GM12872 (cell line): ENCODE data around the gene NXPH4.
A peak's percentile ranks its signal among the peaks of the same experiment; 100 is the strongest.

ENCODE experiments used
- TF ChIP-seq, protein P1 (sequence below): IDR thresholded peaks from 3 replicates; pipeline ENCODE4 v1.5.1; 2011; ENCODE audit warnings: low read depth, mild to moderate bottlenecking, low read length, moderate library complexity; ENCODE audit not compliant: insufficient read depth

The NXPH4 gene

DNA sequence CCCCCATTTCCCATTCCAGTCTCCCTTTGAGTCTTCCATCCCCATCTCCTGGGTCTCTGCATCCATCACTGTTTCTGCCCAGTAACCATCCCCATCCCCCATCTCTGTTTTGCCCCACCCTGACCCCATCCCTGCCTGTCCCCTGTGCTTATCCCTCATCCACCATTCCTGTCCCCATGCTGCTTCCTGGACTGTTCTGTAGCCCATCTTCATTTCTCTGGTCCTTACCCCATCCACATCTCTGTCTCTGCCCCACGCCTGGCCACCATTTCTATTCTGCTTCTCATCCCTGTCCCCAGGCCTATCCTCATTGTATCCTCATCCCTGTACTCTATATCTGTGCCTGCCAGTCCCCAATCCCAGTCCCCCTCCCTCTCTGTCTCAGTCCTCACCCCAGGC, 4.2 kb downstream of the NXPH4 start:
- TF ChIP-seq, protein P1, sequence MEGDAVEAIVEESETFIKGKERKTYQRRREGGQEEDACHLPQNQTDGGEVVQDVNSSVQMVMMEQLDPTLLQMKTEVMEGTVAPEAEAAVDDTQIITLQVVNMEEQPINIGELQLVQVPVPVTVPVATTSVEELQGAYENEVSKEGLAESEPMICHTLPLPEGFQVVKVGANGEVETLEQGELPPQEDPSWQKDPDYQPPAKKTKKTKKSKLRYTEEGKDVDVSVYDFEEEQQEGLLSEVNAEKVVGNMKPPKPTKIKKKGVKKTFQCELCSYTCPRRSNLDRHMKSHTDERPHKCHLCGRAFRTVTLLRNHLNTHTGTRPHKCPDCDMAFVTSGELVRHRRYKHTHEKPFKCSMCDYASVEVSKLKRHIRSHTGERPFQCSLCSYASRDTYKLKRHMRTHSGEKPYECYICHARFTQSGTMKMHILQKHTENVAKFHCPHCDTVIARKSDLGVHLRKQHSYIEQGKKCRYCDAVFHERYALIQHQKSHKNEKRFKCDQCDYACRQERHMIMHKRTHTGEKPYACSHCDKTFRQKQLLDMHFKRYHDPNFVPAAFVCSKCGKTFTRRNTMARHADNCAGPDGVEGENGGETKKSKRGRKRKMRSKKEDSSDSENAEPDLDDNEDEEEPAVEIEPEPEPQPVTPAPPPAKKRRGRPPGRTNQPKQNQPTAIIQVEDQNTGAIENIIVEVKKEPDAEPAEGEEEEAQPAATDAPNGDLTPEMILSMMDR = no peak

DNA sequence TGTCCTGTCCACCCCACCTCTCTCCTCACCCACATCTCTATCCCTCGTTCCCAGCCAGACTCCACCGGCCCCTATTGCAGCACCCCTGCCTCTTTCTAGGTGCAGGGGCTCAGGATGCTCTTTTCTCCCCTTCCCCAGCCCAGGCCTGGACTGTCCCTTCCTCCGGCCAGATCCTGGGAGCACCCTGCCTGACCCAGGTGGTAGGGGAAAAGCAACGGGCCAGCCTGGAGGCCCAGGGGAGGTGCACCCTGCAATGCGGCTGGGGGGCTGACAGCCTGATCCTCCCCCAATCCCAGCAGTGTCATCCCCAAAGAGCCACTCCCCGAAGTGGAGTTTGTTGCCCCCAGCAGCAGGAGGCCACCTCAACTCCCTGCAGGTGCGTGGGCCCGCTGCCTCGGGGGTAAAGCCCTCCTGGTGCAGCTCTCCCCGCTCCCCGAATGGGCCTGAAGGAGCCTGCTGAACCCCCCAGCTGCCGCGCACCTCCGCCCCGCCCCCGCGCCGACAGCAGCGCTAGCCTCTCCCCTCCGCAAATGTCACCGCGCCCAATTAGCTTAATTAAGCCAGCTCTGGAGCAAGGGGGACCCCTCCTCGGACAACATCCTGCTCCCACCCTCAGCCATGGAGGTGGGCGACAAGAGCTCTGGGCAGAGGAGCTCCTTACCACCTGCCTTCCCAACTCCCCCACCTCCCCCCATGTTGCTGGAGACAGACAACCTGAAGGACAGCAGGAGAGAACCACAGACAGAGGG, 4.7 kb downstream of the NXPH4 start:
- TF ChIP-seq, protein P1 = no peak

DNA sequence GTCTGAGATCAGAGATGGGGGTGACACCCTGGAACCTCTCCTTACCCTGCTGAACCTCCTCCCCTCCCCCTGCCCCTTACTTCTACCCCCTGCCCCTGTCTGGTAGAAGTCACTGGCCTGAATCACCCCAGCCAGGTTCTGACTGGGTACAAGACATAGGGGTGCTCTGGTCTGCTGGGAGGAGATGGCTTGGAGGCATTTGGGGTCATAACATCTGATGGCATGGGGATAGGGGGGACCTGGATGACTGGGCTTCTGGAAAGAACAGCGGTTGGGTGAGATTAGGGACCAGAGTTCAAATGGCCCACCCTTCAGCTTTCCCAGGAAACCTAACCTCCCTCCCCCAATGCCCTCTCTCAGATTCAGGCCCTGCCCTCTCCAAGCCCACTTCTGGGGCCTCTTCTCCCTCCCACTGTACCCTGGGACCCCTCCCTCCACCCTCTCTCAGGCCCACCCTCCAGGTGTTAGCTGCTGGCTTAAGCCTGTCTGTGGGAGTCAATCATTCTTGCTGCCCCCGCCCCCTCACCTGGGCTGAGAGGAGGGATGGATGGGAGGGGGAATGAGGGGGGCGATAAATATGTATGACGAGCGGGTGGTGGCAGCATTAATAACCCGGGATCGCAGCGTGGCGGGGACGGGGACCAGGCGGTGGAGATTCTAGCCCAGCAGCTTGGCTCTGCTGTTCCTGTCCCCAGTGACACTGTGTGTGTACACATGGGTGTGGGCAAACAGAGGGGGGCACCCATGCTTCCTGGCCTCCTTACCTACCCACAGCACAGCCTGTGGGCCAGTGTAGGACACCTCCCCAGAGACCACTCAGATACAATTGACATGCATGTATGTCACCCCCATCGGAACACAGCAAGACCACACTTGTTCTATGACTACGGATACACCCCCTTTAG, 5.9 kb downstream of the NXPH4 start:
- TF ChIP-seq, protein P1 = no peak

DNA sequence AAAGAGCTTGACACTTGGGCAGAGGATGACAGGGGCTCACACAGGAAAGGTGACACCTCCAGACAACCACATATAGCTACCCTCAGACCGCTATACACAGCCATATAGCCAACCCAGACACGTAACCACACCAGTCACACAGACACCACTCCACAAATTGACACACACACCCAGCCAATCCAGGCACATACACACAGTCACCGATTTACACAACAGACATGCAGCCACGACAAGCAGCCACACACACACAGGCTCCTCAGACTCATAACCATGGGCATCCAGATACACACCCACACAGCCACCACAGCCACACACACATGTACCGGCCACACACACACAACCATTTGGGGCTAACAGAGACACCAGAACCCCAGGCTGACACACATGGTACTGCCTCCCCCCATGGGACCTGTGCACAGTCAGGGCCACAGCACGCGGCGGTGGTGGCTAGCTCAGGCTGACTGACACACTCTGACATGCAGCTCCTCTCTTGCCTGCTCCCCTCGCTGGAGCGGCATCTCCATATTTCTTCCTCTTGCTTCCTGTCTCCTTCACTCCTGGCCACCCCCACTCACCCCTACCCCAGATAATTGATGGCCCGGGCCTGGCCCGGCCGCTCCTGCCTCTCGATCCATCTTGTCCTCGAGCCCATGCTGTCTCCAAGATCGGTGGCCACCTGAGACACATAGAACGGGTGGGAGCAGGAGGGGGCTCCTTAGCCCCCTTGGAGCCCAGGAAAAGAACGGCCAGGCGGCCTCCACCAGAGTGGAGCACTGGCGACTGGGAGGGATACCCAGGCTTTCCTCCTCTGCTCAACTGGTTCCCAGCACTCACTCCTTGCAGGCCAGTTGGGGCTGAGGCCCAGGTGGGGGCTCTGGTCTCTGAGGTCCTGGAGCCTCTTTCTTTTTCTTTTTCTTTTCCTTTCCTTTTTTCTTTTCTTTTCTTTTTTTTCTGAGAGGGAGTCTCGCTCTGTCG, 6.9 kb downstream of the NXPH4 start:
- TF ChIP-seq, protein P1 = no peak

DNA sequence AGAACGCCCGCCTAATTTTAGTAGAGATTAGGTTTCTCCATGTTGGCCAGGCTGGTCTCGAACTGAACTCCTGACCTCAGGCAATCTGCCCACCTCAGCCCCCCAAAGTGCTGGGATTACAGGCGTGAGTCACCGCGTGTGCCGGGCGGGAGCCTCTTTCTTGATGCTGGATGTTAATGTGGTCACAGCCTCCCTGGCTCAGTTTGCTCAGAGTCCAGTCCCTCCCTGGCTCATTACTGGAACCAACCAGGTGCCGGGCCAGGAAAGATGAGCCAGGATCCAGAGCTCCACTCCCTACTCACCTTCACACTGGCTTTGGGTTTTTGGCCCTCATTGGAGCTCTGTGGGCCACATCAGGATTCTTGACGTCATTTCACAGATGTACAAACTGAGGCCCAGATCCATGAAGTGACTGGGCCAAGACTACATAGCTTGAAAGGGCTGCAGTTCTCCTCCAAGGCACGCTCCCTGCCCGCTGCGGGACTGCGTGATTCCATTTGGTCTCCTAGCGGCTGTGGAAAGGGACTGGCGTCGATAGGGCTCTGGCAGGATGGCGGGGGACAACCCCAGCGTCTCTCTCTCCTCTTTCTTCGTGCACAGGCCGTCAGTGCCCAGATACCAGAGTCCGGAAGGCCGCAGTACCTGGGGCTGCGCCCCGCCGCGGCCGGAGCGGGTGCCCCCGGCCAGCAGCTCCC, 7.8 kb downstream of the NXPH4 start:
- TF ChIP-seq, protein P1 = no peak; the same call in 2 of the 3 replicates

DNA sequence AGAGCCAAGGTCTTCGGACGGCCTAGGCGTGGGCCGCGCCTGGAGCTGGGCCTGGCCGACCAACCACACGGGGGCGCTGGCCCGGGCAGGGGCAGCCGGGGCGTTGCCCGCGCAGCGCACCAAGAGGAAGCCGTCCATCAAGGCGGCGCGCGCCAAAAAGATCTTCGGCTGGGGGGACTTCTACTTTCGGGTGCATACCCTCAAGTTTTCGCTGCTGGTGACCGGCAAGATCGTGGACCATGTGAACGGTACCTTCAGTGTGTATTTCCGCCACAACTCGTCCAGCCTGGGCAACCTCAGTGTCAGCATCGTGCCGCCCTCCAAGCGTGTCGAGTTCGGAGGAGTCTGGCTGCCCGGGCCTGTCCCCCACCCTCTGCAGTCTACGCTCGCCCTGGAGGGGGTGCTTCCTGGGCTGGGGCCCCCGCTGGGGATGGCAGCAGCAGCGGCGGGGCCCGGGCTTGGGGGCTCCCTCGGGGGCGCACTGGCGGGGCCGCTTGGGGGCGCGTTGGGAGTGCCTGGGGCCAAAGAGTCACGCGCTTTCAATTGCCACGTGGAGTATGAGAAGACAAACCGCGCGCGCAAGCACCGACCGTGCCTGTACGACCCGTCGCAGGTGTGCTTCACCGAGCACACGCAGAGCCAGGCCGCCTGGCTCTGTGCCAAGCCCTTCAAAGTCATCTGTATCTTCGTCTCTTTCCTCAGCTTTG, 8.5 kb downstream of the NXPH4 start:
- TF ChIP-seq, protein P1 = peak; percentile 70
